Endothelial cell of umbilical vein (primary cell): ENCODE results near the gene SP3. TPM values are rescaled to one million over a fixed set of nuclear protein-coding genes. Genes with fewer than 3 reads are reported as not detected.

ENCODE experiments used
- BruUV-seq: library from RNA; stranded (reverse); fragments of 400-500 nt; replicated peaks from 2 replicates; lab custom pipeline; 2021; lab: Mats Ljungman, UMichigan
- CTCF ChIA-PET: fragments of 300-600, 350-600 bp; sonication (Branson Sonifier 250); formaldehyde crosslinking; loops from one replicate; lab custom pipeline; 2021; ENCODE audit warnings: antibody characterized with exemption, inconsistent platforms; lab: Charles Lee
- POLR2A ChIA-PET: fragments of 300-600, 350-600 bp; sonication (Branson Sonifier 250); formaldehyde crosslinking; loops from one replicate; lab custom pipeline; 2021; ENCODE audit warnings: antibody characterized with exemption, inconsistent platforms; lab: Charles Lee
- DNase-seq: peaks from one replicate; pipeline ENCODE4 v3.0.0-alpha.2; 2011; ENCODE audit warnings: low read depth, low spot score
- FAIRE-seq: peaks from 2 replicates; lab custom pipeline; 2011; peaks lifted over from hg19 to GRCh38; lab: Jason Lieb, UNC
- H2AFZ ChIP-seq: 2 replicates; pipeline ENCODE4 v1.6.0; 2012; ENCODE audit warnings: low read depth, low read length, control low read depth, inconsistent platforms
- H3K27ac ChIP-seq: 2 replicates; pipeline ENCODE4 v1.5.1; 2011; ENCODE audit warnings: low read depth, mild to moderate bottlenecking, control low read depth, low read length, moderate library complexity; ENCODE audit not compliant: insufficient read depth
- H3K27me3 ChIP-seq, 2 experiments: 2 replicates each; pipeline versions ENCODE4 v1.6.0 to v1.6.1; 2011; ENCODE audit warnings: low read length in 2 of 2, mixed read lengths in 1 of 2; ENCODE audit not compliant: control insufficient read depth in 2 of 2, insufficient read depth in 2 of 2
- H3K36me3 ChIP-seq, 2 experiments: 2 replicates in 1 of 2; 3 replicates in 1 of 2; pipeline ENCODE4 v1.5.1; 2011; ENCODE audit warnings: low read length in 2 of 2, mild to moderate bottlenecking in 1 of 2, moderate library complexity in 1 of 2; ENCODE audit not compliant: control insufficient read depth in 2 of 2, insufficient read depth in 2 of 2; ENCODE audit errors: extremely low read depth in 1 of 2
- H3K4me1 ChIP-seq: 3 replicates; pipeline ENCODE4 v1.5.1; 2011; ENCODE audit warnings: mild to moderate bottlenecking, low read length; ENCODE audit not compliant: control insufficient read depth, insufficient read depth; ENCODE audit errors: extremely low read depth
- H3K4me2 ChIP-seq: 2 replicates; pipeline ENCODE4 v1.6.1; 2011; ENCODE audit warnings: low read length, control low read depth, mixed read lengths; ENCODE audit not compliant: insufficient read depth
- H3K4me3 ChIP-seq, 3 experiments: fragments of 200-600 bp in 1 of 3; sonication (generic), shearing (Covaris generic) in 1 of 3; replicated peaks in 1 of 3; 2 replicates each; pipeline ENCODE4 v1.5.1; 2011 to 2016; ENCODE audit warnings: control low read depth in 3 of 3, low read length in 3 of 3, mild to moderate bottlenecking in 2 of 3, inconsistent platforms in 1 of 3, low read depth in 1 of 3, moderate library complexity in 1 of 3; ENCODE audit not compliant: insufficient read depth in 1 of 3
- H3K79me2 ChIP-seq: 2 replicates; pipeline ENCODE4 v1.6.0; 2012; ENCODE audit warnings: low read length, inconsistent platforms; ENCODE audit not compliant: control insufficient read depth, insufficient read depth
- H3K9ac ChIP-seq: replicated peaks from 2 replicates; pipeline ENCODE3; 2011; ENCODE audit warnings: low read length, control low read depth; ENCODE audit not compliant: insufficient read depth; ENCODE audit errors: extremely low read depth
- H3K9me1 ChIP-seq: replicated peaks from 3 replicates; pipeline ENCODE4 v1.6.0; 2011; ENCODE audit warnings: mild to moderate bottlenecking, low read length; ENCODE audit not compliant: control insufficient read depth, insufficient read depth; ENCODE audit errors: extremely low read depth
- H3K9me3 ChIP-seq: replicated peaks from 2 replicates; pipeline ENCODE4 v1.5.1; 2012; ENCODE audit warnings: low read length, inconsistent platforms; ENCODE audit not compliant: control insufficient read depth, insufficient read depth
- H4K20me1 ChIP-seq: replicated peaks from 2 replicates; pipeline ENCODE3; 2011; ENCODE audit warnings: mild to moderate bottlenecking, low read length; ENCODE audit not compliant: control insufficient read depth, insufficient read depth; ENCODE audit errors: extremely low read depth
- EZH2 ChIP-seq: IDR thresholded peaks from 2 replicates; pipeline ENCODE4 v1.6.1; 2012; ENCODE audit warnings: borderline replicate concordance, low read depth, mild to moderate bottlenecking, moderate library complexity, low read length, inconsistent platforms; ENCODE audit not compliant: severe bottlenecking
- FOS ChIP-seq: IDR thresholded peaks from 2 replicates; pipeline ENCODE4 v1.6.1; 2011; ENCODE audit warnings: mild to moderate bottlenecking, low read length, moderate library complexity, borderline replicate concordance; ENCODE audit not compliant: insufficient read depth
- GATA2 ChIP-seq: IDR thresholded peaks from 2 replicates; pipeline ENCODE4 v1.7.0; 2011; ENCODE audit warnings: low read depth, mild to moderate bottlenecking, moderate library complexity, mixed read lengths, low read length; ENCODE audit not compliant: insufficient read length, insufficient read depth
- JUN ChIP-seq: IDR thresholded peaks from 2 replicates; pipeline ENCODE4 v1.6.1; 2011; ENCODE audit warnings: borderline replicate concordance, low read depth; ENCODE audit not compliant: insufficient read length, insufficient read depth
- MYC ChIP-seq: IDR thresholded peaks from one replicate; pipeline ENCODE4 v1.6.1; 2011; ENCODE audit warnings: mild to moderate bottlenecking, low read depth, low read length
- POLR2A ChIP-seq: IDR thresholded peaks from 2 replicates; pipeline ENCODE4 v1.6.1; 2012; ENCODE audit warnings: low read depth, mild to moderate bottlenecking, control low read depth, low read length
- POLR2AphosphoS5 ChIP-seq: IDR thresholded peaks from 2 replicates; pipeline ENCODE4 v1.6.1; 2012; ENCODE audit warnings: low read depth, mild to moderate bottlenecking, control low read depth, low read length, moderate library complexity; ENCODE audit not compliant: insufficient read depth
- dilution Hi-C: fragments of 300-500 bp; cut with MboI; formaldehyde crosslinking; loops from one replicate; pipeline ENCODE4 v1.15.0; 2019; ENCODE audit warnings: low sequenced_read_pairs; ENCODE audit not compliant: extremely low pct_ligation_motif_present
- intact Hi-C: fragments of 100-400 bp; cut with micrococcal nuclease; formaldehyde crosslinking; loops from one replicate; pipeline ENCODE4 v1.10.0; 2022
- polyA plus RNA-seq, 4 experiments: library from polyadenylated mRNA; depleted of rRNA in 3 of 4; stranded (reverse) in 3 of 4; unstranded in 1 of 4; fragments of >200 nt; gene quantifications; 2 replicates each; pipeline versions ENCODE4 v1.2.1 to v1.2.3, GENCODE V29; 2011 to 2012; ENCODE audit warnings: missing spikeins in 1 of 4
- total RNA-seq: library from RNA; stranded (reverse); gene quantifications from 2 replicates; pipeline ENCODE4 v1.2.3, GENCODE V29; 2021
- TF ChIP-seq, protein P1 (sequence below): IDR thresholded peaks from 2 replicates; pipeline ENCODE4 v1.6.1; 2011; ENCODE audit not compliant: insufficient read depth, insufficient read length
- TF ChIP-seq, protein P2 (sequence below), 2 donors: IDR thresholded peaks; 1 replicate in 1 of 2; 2 replicates in 1 of 2; pipeline ENCODE4 v1.5.1; 2011; ENCODE audit warnings: low read length in 2 of 2, mild to moderate bottlenecking in 2 of 2, moderate library complexity in 2 of 2, control low read depth in 1 of 2, inconsistent platforms in 1 of 2, low read depth in 1 of 2; ENCODE audit not compliant: insufficient read depth in 1 of 2; ENCODE audit errors: extremely low read depth in 1 of 2

SP3 gene
- total and polyA plus RNA-seq, 2 donors (not counting 3 experiments of a cell fraction or from before 2014, with no cell fraction given) = 23.9 to 59.0 TPM

DNA sequence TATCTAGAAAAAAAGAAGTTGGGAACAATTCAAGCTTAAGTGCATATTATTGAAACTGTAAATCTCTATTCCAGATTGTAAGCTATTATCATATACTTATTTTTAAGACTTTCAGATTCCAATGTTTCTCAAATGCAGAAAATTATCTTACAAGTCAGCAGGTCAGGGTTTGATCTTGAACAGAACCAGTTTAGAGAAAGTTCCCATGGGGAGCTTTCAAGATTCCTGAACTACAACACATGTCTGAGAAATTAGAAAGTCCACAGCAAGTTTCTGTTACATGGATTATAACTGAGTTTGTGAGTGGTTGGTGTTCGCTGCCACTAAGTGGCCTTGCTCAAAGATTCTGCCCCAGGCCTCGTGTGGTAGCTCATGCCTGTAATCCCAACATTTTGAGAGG, 31.6 kb upstream of the SP3 start:
- no peaks in the 10 kb centered on the region for H4K20me1 ChIP-seq
- TF ChIP-seq, protein P1, sequence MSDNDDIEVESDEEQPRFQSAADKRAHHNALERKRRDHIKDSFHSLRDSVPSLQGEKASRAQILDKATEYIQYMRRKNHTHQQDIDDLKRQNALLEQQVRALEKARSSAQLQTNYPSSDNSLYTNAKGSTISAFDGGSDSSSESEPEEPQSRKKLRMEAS = no peak
- no peak for TF ChIP-seq EZH2
- TF ChIP-seq FOS = no peak
- TF ChIP-seq, protein P2, sequence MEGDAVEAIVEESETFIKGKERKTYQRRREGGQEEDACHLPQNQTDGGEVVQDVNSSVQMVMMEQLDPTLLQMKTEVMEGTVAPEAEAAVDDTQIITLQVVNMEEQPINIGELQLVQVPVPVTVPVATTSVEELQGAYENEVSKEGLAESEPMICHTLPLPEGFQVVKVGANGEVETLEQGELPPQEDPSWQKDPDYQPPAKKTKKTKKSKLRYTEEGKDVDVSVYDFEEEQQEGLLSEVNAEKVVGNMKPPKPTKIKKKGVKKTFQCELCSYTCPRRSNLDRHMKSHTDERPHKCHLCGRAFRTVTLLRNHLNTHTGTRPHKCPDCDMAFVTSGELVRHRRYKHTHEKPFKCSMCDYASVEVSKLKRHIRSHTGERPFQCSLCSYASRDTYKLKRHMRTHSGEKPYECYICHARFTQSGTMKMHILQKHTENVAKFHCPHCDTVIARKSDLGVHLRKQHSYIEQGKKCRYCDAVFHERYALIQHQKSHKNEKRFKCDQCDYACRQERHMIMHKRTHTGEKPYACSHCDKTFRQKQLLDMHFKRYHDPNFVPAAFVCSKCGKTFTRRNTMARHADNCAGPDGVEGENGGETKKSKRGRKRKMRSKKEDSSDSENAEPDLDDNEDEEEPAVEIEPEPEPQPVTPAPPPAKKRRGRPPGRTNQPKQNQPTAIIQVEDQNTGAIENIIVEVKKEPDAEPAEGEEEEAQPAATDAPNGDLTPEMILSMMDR (IDR thresholded peaks at IDR 0.05; ENCODE audit: extremely low read depth in 1 of 2, insufficient read depth in 1 of 2, low read depth in 1 of 2, low read length in 2 of 2) = no peak
- TF ChIP-seq GATA2 = no peak
- TF ChIP-seq JUN = no peak
- no peak for TF ChIP-seq POLR2A
- TF ChIP-seq POLR2AphosphoS5 = no peak
- TF ChIP-seq MYC = no peak
- peaks cover 20 to 40% of the 10 kb centered on the region in 2 experiments for H3K27me3 ChIP-seq
- dilution Hi-C loops = no loop called here
- intact Hi-C loops = no loop called here
- H3K27ac ChIP-seq = no peak overlapping the region
- H2AFZ ChIP-seq = no peak overlapping the region
- H3K4me2 ChIP-seq = no peak overlapping the region
- CTCF ChIA-PET = interaction anchor here (1.5 to 2.5 kb wide), 2 partner anchors 10 to 16 kb away, joined by 4 to 12 read pairs; no protein-coding TSS in a partner anchor
- FAIRE-seq (no peak), DNase-seq (no peak)
- no peaks in the 10 kb centered on the region for H3K4me1 ChIP-seq
- BruUV-seq = no TSS peak
- no peaks in the 10 kb centered on the region for H3K36me3 ChIP-seq
- no peak overlapping the region for H3K9ac ChIP-seq
- POLR2A ChIA-PET = no interaction called here
- H3K9me1 ChIP-seq = no peaks in the 10 kb centered on the region
- no peaks in the 10 kb centered on the region for H3K79me2 ChIP-seq
- H3K4me3 ChIP-seq = no peak overlapping the region
- no peaks in the 10 kb centered on the region for H3K9me3 ChIP-seq
